Measurements from ENCODE around the gene OR4K15.

DNA sequence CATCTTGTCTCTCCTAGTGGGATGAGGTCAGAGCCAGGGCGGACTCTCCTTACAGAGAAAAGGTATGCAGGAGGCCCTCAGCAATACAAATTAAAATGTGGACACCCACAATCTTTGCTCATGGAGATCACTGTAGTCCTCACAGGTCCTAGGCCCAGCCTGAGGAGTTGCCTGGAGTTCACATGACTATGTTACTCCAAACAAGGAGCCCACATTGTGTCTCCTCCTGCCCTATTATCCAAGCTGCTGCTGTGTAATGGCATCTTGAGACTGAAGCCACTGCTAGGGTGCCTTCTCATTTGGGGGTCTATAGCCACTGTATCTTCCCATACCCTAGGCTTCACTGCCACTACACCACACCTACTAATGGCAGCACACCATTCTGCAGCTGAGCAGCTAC is 33.7 kb upstream of the OR4K15 start:
- TF ChIP-seq ZNF549 (tag by site-specific recombination; IDR thresholded peaks at IDR 0.05) (no peak), ZEB2 (tag by site-specific recombination; IDR thresholded peaks at IDR 0.05) (no peak), YY1 (tag by site-specific recombination; IDR thresholded peaks at IDR 0.05) (no peak), ZNF18 (tag by site-specific recombination; IDR thresholded peaks at IDR 0.05) (no peak), ZNF624 (tag by site-specific recombination; IDR thresholded peaks at IDR 0.05) (no peak), ZNF626 (tag by site-specific recombination; IDR thresholded peaks at IDR 0.05) (no peak), ZNF274 (IDR thresholded peaks at IDR 0.05; ENCODE audit: low read length) (no peak), ZNF274 (tag by site-specific recombination; IDR thresholded peaks at IDR 0.05; ENCODE audit: borderline replicate concordance) (no peak), GLI2 (tag by site-specific recombination; IDR thresholded peaks at IDR 0.05; ENCODE audit: borderline replicate concordance, low read depth) (no peak), ZNF416 (tag by site-specific recombination; IDR thresholded peaks at IDR 0.05) (no peak), ZNF521 (tag by site-specific recombination; IDR thresholded peaks at IDR 0.05) (no peak)
- TF ChIP-seq, protein P1, sequence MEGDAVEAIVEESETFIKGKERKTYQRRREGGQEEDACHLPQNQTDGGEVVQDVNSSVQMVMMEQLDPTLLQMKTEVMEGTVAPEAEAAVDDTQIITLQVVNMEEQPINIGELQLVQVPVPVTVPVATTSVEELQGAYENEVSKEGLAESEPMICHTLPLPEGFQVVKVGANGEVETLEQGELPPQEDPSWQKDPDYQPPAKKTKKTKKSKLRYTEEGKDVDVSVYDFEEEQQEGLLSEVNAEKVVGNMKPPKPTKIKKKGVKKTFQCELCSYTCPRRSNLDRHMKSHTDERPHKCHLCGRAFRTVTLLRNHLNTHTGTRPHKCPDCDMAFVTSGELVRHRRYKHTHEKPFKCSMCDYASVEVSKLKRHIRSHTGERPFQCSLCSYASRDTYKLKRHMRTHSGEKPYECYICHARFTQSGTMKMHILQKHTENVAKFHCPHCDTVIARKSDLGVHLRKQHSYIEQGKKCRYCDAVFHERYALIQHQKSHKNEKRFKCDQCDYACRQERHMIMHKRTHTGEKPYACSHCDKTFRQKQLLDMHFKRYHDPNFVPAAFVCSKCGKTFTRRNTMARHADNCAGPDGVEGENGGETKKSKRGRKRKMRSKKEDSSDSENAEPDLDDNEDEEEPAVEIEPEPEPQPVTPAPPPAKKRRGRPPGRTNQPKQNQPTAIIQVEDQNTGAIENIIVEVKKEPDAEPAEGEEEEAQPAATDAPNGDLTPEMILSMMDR (tag by site-specific recombination; IDR thresholded peaks at IDR 0.05) = no peak
- TF ChIP-seq, protein P2, sequence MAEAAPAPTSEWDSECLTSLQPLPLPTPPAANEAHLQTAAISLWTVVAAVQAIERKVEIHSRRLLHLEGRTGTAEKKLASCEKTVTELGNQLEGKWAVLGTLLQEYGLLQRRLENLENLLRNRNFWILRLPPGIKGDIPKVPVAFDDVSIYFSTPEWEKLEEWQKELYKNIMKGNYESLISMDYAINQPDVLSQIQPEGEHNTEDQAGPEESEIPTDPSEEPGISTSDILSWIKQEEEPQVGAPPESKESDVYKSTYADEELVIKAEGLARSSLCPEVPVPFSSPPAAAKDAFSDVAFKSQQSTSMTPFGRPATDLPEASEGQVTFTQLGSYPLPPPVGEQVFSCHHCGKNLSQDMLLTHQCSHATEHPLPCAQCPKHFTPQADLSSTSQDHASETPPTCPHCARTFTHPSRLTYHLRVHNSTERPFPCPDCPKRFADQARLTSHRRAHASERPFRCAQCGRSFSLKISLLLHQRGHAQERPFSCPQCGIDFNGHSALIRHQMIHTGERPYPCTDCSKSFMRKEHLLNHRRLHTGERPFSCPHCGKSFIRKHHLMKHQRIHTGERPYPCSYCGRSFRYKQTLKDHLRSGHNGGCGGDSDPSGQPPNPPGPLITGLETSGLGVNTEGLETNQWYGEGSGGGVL (tag by site-specific recombination; IDR thresholded peaks at IDR 0.05) = no peak
- TF ChIP-seq, protein P3, sequence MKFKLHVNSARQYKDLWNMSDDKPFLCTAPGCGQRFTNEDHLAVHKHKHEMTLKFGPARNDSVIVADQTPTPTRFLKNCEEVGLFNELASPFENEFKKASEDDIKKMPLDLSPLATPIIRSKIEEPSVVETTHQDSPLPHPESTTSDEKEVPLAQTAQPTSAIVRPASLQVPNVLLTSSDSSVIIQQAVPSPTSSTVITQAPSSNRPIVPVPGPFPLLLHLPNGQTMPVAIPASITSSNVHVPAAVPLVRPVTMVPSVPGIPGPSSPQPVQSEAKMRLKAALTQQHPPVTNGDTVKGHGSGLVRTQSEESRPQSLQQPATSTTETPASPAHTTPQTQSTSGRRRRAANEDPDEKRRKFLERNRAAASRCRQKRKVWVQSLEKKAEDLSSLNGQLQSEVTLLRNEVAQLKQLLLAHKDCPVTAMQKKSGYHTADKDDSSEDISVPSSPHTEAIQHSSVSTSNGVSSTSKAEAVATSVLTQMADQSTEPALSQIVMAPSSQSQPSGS (tag by site-specific recombination; IDR thresholded peaks at IDR 0.05; ENCODE audit: low read depth) = no peak

Data from HEK293 (cell line).